HG02759 (cell line): ENCODE data around the gene TWIST2.

Experiments
- ATAC-seq: cut with Tn5 transposase; IDR thresholded peaks from one replicate; pipeline ENCODE4 v1.9.1; 2021; ENCODE audit warnings: mild to moderate bottlenecking, moderate library complexity; ENCODE audit not compliant: unreplicated experiment

The TWIST2 gene

DNA sequence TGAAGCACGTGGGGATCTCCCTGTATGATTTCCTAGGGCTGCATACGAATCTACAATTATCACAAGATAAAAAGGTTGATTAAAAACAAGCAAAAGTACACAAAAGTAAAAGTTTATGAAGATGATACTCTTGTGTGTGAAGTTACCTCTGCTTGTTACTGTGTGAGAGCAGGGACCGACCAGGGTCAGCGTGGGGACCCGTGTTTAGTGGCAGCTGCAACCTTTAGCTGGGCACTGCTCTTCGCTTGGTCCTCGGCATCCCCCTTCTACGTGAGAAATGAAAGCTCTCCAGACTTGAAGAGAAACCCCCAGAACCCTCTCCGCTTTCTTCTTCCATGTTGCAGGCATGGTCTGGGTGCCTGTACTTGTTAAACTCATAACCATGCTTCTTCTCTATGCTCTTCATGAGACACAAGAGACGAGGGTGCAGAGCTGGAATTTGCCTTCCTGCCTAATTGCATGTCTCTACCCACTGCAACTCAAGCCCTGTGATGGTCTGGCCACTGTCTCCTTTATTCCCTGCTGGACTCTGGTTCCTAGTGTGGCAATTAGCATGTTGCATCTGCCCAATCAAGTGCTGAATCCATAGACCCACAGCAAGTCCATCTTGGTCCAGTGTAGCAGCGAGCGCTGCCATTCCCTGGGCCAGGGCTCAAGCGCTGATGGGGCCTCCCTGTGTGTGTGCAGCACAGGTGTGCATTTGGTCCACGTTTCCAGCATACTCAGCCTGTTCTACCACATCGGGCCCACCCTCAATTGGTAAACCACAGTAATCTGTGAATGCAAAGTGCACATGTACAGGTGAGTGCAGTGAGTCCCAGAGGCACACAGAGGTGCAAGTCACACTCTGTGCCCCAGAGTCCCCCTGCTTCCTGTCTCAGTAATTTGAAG is 88.5 kb downstream of the TWIST2 start:
- ATAC-seq: no peak

DNA sequence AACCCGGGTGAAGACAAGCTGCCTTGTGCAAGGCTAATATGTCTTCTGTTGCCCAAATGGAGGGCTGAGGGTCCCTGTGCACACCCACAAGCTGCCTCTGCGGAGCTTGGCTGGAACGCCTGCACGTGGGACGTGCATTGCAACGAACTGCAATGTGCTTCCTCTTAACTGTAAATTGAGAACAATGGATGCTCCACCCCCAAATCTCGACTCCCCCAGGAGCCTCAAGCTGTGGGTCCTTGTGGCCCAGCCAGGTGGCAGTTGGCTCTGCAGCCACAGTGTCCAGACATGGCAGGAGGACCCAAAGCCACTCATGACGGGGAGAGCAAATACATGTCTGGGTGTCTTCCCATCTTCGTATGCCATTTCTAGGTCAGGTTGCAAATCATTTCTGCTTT is 90.1 kb downstream of the TWIST2 start:
- ATAC-seq: no peak

DNA sequence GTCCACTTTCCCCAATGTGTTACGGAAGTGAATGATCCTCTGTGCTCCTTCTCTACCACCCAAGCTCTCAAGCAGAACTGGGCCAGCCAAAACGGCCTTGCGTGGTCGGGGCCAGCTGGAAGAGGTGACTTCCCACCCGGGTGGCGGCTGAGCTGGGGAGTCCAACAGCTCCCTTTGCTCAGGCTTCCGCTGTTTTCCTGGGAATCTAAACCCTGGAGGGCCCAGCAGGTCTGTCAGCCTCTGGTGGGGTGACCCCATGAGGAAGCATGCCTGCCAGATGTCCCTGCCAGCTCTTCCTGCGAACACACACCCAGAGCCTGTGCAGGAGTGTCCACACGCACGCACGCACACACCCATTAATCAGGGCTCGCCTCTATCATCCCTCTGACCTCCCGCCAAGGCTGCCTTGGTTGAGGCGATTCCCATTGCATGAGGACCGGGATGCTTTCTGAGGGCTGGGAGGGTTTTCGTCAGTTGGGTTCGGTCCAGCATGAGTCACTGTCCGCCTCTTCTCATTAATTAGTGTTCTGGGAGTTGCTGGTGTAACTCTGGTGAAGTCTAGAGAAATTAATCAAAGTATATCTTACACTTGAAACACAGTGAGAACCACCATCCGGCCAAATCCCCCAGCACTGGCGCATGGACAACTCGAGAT is 90.6 kb downstream of the TWIST2 start:
- no peak for ATAC-seq

DNA sequence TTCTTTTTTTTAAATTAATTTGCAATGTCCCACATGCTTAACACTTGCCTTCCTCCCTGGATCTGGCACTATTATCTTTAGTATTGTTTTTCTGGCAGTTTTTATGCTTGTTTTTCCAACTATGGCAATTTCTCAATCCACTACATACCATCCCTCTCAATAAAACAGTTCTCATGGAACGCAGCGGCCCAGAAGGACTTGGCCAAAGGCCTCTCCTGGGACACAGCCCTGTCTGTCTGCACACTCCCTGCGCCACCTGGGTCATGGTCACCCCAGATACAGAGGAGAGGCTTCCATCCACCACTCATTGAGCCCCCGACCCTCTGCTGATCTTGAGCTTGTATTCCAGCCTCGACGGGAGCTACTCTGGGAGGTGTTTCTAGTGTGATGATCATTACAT is 91.2 kb downstream of the TWIST2 start:
- no peak for ATAC-seq

DNA sequence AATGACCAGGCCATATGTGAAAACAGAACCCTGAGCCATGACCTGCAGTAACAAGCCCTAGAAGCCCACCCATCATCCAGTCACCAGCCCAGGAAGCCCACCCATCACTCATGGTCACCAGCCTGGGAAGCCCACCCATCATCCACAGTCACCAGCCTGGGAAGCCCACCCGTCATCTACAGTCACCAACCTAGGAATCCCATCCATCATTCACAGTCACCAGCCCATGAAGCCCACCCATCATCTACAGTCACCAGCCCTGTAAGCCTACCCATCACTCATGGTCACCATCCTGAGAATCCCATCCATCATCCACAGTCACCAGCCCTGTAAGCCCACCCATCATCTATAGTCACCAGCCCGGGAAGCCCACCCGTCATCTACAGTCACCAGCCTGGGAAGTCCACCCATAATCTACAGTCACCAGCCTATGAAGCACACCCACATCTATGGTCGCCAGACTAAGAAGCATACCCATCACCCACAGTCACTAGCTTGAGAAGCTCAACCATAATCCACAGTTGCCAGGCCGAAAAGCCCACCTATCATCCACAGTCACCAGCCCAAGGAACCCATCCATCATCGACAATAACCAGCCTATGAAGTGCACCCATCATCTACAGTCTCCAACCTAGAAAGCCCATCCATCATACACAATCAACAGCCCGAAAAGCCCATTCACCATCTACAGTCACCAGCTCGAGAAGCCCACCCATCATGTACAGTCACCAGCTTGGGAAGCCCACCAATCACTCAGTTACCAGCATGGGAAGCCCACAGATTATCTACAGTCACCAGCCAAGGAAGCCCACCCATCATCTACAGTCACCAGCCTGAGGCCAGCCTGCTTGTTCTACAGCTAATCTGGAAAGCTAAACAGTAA is 91.9 kb downstream of the TWIST2 start:
- no peak for ATAC-seq

DNA sequence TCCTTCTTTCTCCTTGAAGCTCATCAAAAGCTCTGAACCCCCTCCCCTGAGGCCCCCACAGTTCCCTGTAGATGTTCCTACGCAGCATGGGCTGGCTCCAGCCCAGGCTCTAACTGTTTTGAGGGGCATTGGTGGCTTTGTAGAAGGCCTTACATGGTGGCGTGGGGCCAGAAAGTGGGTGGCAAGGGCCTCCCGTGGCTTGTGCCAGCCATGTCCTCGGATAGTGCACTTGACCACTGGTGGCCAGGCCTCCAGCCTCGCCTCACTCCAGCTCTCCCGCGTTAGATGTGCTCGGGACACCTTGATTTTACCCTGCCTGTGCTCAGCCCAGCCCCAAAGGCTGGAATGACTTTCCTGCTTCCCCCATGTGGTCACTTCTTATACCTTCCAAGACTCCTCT is 92.9 kb downstream of the TWIST2 start:
- ATAC-seq: no peak

DNA sequence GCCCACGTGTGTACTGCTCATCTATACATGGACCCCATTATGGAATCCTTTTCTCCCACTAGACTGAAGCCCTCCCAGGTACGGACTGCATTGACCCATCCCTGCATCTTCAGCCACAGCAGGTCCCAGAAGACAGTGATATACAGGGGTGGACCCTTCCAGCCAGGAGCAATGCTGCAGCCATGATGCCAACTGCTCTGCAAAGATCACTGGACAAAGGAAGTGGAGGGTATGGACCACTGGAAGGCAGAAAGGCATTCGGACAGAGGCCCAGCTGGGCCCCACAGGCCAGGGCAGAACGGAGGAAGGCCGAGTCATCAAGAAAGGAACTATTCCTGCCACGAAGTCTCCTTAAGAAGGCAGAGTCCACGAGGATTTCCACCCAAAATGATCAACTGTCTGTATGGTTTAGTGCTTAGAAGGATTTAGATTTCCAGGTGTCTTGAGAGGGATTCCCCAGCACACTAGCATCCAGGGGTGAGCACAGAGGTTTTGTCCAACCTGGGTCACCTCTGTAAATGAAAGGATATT is 93.4 kb downstream of the TWIST2 start:
- ATAC-seq: no peak

DNA sequence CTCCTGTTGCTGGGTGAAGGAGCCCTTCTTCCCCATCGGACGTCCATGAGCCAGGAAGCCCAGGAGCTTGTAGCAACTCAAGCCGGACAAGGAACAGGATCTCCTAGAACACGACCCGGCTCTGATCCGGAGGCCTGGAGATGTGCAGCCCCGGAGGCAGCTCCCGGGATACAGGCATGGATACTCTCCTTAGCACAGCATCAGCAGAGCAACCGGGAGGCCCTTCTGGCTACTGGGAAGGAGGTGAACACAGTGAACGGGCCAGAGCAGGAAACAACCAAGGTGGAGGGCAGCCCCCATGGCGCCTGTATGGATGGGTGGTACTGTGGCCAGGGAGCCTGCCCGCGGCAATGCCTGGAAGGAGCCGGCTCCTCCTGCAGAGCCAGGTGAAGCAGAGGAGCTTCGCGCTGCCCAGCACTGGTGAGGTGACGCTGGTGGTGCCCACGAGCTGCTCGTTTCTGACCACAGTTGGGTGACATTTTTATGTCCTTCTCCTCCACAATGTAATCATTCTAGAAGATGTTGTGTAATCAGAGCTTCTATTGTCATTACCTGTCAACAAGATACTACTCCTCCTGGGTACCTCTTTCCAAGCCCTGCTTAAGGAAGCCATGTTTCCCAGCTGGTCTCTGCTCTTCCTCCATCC is 94.3 kb downstream of the TWIST2 start:
- no peak for ATAC-seq

DNA sequence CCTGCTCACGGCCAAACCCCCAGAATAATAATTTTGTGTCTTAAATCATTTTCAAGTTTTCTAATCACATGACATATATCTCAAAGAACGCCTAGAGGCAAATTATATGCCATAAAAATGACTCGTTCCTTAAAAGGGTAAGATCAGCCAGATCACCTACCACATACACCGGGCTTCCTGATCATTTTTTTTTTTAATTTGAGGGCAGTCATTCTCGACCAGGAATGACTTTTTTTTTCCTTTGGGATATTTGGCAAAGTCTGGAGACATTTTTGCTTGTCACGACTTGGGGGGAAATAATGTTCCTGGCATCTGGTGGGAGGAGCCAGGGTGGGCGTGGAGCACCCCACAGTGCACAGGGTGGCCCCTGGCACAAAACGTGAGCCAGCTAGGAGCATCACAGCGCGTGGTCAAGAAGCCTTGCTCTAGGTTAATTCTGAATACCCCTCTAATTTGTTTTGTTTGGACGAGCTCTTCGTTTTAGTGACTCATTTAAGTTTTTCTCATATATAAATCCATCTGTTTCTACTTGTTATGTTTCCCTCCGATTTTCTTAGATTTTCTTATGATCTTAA is 94.9 kb downstream of the TWIST2 start:
- ATAC-seq: no peak

DNA sequence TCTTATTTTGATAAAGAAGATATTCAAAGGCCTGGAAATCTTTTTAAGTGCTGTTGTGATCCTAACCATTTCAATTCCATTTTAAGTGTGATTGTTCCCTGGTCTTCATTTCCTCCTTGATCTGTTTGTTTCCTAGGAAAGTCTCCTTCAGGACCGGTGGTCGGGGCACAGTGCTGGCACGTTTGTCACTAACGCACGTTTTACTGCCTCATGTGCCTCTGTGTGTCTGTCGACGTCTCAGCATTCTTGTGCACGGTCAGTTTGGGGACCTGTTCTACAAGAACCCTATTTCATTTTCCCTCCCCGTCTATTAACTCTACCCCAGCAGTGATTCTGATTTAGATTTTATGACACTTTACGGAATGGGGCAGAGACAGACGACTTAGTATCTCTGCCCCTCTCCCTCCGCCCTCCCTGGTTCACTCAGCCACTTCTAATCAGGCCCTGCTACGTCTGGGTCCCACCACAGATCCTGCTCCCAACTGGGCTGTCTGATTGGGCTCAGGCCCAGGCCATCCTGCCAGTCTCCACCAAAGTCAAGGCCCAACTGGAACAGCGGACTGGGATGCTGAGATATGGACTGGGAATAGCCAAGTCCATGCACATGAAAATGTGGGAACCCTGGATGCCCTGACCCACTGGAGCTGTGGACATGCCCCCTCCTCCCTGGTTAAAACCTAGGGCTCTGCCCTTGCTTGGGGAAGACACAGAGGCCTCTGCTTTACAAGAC is 95.6 kb downstream of the TWIST2 start:
- ATAC-seq: no peak

DNA sequence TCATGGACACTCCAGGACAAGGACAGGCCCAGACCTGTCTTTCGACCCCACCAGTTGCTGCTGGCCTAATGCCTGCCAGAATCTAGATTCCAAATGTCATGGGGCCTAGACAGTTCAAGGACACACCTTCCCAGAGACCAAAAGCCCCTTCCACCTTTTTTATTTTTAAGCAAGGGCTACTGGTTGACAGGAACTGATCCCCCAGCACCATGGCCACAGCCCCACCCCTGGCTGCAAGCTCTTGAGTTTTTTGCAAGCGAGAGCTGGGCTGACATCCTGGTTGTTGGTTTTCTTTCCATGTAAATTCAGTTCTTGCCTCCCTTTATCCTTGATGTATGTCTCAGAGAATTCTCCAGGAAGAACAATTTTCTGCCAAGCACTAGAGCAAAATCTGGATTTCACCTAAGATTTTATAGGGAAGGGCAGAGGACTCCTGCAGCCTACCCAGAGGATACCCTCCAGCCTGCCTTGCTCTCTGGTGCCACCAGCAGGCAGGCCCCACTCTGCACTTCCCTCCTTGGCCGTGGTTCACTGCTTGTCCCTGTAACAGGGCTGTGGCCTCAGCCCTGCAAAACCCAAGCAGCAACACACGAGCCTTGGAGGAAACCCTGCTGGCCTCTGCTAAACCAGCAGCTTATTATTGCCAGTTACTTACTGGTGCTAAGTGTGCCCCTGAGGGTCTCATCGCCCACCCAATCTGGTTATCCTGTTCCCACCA is 97.7 kb downstream of the TWIST2 start:
- ATAC-seq: no peak

DNA sequence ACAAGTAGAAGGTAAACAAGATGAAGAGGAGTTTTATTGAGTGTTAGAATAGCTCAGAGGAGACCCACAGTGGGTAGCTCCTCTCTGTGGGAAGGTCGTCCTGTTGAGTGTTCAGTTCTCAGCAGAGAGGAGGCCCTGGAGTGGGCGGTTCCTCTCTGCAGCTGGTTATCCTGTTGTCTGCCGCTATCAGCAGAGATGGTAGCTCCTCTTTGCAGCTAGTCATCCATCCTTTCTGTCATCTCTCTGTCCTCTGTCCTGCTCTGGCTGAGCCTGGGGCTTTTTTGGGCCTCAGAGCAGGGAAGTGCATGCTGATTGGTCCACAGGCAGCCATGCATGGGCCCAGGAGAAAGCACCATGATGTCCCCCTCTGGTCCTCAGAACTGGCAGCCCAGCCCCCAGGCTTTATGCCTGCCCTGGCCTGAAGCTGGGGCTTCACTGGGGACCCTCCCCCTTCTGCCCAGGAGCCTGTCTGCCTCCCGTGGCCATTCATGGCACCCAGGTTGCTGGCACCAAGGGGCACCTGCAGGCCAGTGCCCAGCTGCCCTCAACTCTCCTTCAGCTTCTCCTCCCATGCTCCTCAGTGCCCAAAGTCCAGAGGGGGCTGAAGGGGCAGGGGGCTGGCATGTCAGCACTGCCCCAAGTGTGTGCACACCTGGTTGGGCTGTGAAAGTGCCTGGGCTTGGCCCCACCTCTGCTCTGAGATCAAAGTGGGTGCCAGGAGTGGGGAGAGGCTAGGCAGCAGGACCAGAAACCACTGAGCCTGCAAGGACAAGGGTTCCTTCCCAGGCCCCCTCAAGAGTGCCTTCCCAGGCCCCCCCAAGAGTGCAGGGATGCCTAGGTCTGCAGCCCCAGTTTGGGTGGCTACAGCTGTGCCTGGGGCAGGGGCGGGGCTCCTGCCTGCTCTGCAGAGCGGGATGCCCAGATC is 98.7 kb downstream of the TWIST2 start:
- ATAC-seq: no peak

DNA sequence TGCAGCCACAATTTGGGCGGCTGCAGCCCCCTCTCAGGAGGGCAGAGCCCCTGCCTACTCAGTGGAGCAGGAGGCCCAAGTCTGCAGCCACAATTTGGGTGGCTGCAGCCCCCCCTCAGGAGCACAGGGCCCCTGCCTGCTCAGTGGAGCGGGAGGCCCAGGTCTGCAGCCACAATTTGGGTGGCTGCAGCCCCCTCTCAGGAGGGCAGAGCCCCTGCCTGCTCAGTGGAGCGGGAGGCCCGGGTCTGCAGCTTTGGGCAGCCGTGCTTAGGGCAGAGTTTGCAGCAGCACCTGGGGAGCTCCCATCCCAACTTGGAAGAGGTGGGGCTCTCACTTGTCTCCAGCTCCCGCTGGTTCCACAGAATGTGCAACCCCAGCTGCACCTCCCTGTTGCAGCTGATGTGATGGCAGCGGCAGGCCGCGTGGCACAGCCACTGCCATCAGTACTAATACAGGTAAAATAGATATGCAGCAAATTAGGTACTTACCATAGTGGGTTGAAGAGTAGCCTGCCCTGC is 99.4 kb downstream of the TWIST2 start:
- ATAC-seq: no peak

DNA sequence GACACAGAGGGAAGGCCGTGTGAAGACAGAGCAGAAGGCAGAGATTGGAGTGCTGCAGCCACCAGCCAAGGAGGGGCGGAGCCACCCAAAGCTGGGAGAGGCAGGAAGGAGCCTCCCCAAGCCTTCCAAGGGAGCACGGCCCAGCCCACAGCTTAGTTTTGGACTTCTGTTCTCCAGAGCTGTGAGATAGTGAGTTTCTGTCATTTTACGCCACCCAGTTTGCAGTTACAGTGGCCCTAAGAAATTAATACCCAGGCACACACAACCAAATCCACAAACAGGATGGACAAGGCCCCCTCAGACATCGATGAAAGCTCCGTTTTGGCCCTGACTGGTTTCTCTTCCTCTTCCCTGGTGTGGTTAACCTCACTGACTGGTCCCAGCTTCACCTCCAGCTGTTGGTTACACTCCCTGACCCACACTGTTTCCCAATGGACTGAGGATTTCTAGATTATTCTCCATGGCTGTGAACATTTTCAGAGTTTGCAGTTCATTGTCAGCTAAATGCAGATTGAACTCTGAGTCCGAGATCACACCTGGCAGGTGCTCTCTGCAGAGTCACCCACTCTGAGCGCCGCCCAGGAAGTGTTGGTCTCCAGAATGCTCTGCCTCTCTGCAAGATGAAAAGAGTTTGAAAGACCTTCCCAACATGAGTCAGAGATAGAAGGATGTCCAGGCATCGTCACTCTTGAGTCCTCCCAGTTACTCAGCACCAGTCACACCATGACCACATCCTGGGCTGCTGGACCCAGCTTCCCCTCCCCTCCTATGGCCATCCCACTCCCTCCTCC is 100.2 kb downstream of the TWIST2 start:
- no peak for ATAC-seq

DNA sequence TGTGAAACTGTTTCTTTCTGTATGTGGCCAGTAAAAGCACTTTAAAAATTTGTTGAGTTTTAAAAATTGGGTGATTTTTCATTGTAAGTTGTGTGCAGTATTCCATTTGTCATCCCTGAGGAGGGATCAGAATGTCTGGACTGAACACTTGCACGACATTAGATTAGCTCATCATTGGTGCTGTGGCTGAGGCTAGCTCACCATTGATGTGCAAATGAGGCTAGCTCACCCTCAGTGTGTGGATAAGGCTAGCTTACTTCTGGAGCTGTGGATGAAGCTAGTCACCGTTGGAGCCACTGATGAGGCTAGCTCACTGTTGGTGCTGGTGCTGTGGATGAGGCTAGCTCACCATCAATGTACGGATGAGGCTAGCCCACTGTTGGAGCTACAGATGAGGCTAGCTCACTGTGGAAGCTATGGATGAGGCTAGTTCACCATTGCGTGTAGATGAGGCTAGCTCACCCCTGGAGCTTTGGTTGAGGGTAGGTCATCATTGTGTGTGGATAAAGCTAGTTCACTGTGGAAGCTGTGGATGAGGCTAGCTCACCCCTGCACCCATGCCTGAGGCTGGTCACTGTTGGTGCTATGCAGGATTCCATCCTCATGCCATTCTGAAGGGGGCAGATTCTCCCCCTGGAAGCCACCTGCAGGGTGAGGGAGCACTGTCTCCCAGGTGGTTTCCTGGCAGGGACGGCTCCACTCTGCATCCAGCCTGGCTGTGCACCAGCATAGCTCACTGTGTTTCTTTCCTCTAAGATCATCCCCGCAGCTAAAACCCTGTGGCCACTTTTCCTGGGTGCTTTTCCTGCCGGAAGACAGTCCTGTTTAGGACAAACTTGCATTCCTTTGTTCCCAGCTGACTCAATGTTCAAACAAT is 101.1 kb downstream of the TWIST2 start:
- ATAC-seq: no peak
